Measurements from ENCODE around the gene NFKBIB.

The NFKBIB gene

GRCh38 chr19:38949580-38950367 lies 50.0 kb downstream of the NFKBIB start:
- H3K36me3 ChIP-seq (ENCODE audit: low read length), result no peaks in the 10 kb centered on the region
- no peaks in the 10 kb centered on the region for H3K9me3 ChIP-seq (ENCODE audit: insufficient read depth, low read length)
- no peak overlapping the region for H3K4me3 ChIP-seq (ENCODE audit: insufficient read depth, low read length, poor library complexity, severe bottlenecking)
- TF ChIP-seq, protein P1, sequence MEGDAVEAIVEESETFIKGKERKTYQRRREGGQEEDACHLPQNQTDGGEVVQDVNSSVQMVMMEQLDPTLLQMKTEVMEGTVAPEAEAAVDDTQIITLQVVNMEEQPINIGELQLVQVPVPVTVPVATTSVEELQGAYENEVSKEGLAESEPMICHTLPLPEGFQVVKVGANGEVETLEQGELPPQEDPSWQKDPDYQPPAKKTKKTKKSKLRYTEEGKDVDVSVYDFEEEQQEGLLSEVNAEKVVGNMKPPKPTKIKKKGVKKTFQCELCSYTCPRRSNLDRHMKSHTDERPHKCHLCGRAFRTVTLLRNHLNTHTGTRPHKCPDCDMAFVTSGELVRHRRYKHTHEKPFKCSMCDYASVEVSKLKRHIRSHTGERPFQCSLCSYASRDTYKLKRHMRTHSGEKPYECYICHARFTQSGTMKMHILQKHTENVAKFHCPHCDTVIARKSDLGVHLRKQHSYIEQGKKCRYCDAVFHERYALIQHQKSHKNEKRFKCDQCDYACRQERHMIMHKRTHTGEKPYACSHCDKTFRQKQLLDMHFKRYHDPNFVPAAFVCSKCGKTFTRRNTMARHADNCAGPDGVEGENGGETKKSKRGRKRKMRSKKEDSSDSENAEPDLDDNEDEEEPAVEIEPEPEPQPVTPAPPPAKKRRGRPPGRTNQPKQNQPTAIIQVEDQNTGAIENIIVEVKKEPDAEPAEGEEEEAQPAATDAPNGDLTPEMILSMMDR (IDR thresholded peaks at IDR 0.05; ENCODE audit: insufficient read depth, low read length, poor library complexity, severe bottlenecking), result no peak
- TF ChIP-seq EZH2phosphoT487 (conservative IDR thresholded peaks at IDR 0.05; ENCODE audit: low read length), result no peak
- H3K9ac ChIP-seq (ENCODE audit: low read length), result no peak overlapping the region
- no peaks in the 10 kb centered on the region for H3F3A ChIP-seq (ENCODE audit: insufficient read depth)
- no peaks in the 10 kb centered on the region for H4K20me1 ChIP-seq (ENCODE audit: low read depth, low read length)
- H3K4me2 ChIP-seq (ENCODE audit: low read depth, low read length, poor library complexity, severe bottlenecking), result no peak overlapping the region
- H3K27ac ChIP-seq (ENCODE audit: low read depth, low read length), result no peak overlapping the region
- no peaks in the 10 kb centered on the region for H3K79me2 ChIP-seq (ENCODE audit: insufficient read depth, low read length)
- H3K9me2 ChIP-seq (replicated peaks; ENCODE audit: insufficient read depth, low read length), result no peaks in the 10 kb centered on the region
- no peaks in the 10 kb centered on the region for H3K27me3 ChIP-seq (ENCODE audit: low read length)
- no peak overlapping the region for H2AFZ ChIP-seq (ENCODE audit: low read depth, low read length, severe bottlenecking)

DNA sequence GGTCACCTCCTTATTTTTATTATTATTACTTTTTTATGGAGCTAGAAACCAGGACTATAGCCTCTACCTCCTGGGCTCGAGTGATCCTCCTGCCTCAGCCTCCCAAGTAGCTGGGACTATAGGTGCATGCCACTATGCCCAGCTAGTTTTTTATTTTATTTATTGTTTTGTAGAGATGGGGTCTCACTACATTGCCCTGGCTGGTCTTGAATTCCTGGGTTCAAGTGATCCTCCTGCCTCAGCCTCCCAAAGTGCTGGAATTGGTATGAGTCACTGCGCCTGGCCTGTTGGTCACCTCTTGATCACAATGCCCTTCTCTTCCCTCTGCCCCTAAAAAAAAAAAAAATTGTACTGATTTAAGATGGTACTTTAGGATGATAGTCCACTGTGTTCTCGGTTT lies 51.4 kb downstream of the NFKBIB start:
- TF ChIP-seq, protein P1 (IDR thresholded peaks at IDR 0.05; ENCODE audit: insufficient read depth, low read length, poor library complexity, severe bottlenecking), result no peak
- no peak for TF ChIP-seq EZH2phosphoT487 (conservative IDR thresholded peaks at IDR 0.05; ENCODE audit: low read length)
- Histone ChIP-seq H3K27ac (ENCODE audit: low read depth, low read length) (no peak overlapping the region), H3K27me3 (ENCODE audit: low read length) (no peaks in the 10 kb centered on the region), H3K4me2 (ENCODE audit: low read depth, low read length, poor library complexity, severe bottlenecking) (no peak overlapping the region), H3K9me3 (ENCODE audit: insufficient read depth, low read length) (no peaks in the 10 kb centered on the region), H4K20me1 (ENCODE audit: low read depth, low read length) (no peaks in the 10 kb centered on the region), H3K79me2 (ENCODE audit: insufficient read depth, low read length) (no peaks in the 10 kb centered on the region), H2AFZ (ENCODE audit: low read depth, low read length, severe bottlenecking) (no peak overlapping the region), H3K36me3 (ENCODE audit: low read length) (no peaks in the 10 kb centered on the region), H3K4me3 (ENCODE audit: insufficient read depth, low read length, poor library complexity, severe bottlenecking) (no peak overlapping the region), H3F3A (ENCODE audit: insufficient read depth) (no peaks in the 10 kb centered on the region), H3K9me2 (replicated peaks; ENCODE audit: insufficient read depth, low read length) (no peaks in the 10 kb centered on the region), H3K9ac (ENCODE audit: low read length) (no peak overlapping the region)

DNA sequence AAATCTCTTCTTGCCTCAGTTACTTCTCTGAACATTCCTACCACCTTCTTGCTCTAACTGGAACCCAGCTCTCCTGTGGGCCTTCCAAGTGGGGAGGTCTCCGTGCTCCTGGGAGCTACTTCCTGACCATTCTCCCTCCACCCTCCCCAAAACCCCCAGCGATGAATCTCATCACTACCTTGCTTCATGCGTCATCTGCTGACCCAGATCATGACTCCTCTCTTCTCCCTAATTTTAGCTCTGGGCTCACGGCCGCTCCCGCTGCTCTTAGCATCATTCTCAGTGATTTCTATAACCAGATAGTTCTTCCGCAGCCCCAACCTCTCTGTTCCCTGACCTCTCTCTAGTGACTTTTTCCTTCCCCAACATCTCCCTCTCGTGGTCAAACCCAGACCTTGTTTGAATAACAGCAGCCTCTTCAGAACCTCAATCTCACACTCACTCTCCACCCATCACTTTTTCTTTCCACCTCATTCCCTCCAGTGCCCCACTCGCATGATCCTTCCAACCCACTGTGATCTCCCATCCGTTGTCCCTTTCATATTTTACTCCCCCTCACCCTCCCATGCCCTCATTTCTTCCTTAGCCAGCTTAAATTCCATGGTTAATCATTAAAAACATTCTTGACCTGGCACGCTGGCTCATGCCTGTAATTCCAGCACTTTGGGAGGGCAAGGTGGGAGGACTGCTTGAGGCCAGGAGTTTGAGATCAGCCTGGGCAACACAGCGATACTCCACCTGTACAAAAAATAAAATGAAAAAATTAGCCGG lies 52.8 kb downstream of the NFKBIB start:
- no peaks in the 10 kb centered on the region for H3K9me3 ChIP-seq (ENCODE audit: insufficient read depth, low read length)
- H4K20me1 ChIP-seq (ENCODE audit: low read depth, low read length), result no peaks in the 10 kb centered on the region
- no peaks in the 10 kb centered on the region for H3K79me2 ChIP-seq (ENCODE audit: insufficient read depth, low read length)
- H3K27ac ChIP-seq (ENCODE audit: low read depth, low read length), result no peak overlapping the region
- H3K9me2 ChIP-seq (replicated peaks; ENCODE audit: insufficient read depth, low read length), result no peaks in the 10 kb centered on the region
- TF ChIP-seq, protein P1 (IDR thresholded peaks at IDR 0.05; ENCODE audit: insufficient read depth, low read length, poor library complexity, severe bottlenecking), result peak; percentile 43
- no peak for TF ChIP-seq EZH2phosphoT487 (conservative IDR thresholded peaks at IDR 0.05; ENCODE audit: low read length)
- no peaks in the 10 kb centered on the region for H3K27me3 ChIP-seq (ENCODE audit: low read length)
- no peaks in the 10 kb centered on the region for H3K36me3 ChIP-seq (ENCODE audit: low read length)
- no peaks in the 10 kb centered on the region for H3F3A ChIP-seq (ENCODE audit: insufficient read depth)
- H3K4me2 ChIP-seq (ENCODE audit: low read depth, low read length, poor library complexity, severe bottlenecking), result no peak overlapping the region
- H2AFZ ChIP-seq (ENCODE audit: low read depth, low read length, severe bottlenecking), result no peak overlapping the region
- no peak overlapping the region for H3K4me3 ChIP-seq (ENCODE audit: insufficient read depth, low read length, poor library complexity, severe bottlenecking)
- H3K9ac ChIP-seq (ENCODE audit: low read length), result no peak overlapping the region

Data from SU-DHL-6 (cell line).